ENCODE data around the gene KIAA0586.
"Not testable (repeated sequence)": the region's sequence is repeated elsewhere in the genome, so short reads cannot be mapped to it uniquely, and the experiment has no call there.

Gene KIAA0586

DNA sequence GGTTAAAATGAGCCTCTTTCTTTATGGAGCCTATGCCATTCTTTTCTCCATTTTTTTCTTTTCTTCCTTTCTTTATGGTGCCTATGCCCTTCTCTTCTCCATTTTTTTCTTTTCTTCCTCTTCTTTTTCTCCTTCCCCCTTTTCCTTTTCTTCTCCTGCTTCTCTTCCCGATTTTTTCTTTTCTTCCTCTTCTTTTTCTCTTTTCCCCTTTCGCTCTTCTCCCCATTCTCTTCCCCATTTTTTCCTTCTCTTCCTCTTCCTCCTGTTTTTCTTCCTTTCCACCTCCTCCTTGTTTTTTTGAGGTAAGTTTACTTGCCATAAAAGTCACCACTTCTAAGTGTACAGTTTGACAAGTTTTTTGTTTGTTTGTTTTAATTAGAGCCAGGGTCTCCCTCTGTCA lies 50.1 kb downstream of the KIAA0586 start:
- TF ChIP-seq, protein P1, sequence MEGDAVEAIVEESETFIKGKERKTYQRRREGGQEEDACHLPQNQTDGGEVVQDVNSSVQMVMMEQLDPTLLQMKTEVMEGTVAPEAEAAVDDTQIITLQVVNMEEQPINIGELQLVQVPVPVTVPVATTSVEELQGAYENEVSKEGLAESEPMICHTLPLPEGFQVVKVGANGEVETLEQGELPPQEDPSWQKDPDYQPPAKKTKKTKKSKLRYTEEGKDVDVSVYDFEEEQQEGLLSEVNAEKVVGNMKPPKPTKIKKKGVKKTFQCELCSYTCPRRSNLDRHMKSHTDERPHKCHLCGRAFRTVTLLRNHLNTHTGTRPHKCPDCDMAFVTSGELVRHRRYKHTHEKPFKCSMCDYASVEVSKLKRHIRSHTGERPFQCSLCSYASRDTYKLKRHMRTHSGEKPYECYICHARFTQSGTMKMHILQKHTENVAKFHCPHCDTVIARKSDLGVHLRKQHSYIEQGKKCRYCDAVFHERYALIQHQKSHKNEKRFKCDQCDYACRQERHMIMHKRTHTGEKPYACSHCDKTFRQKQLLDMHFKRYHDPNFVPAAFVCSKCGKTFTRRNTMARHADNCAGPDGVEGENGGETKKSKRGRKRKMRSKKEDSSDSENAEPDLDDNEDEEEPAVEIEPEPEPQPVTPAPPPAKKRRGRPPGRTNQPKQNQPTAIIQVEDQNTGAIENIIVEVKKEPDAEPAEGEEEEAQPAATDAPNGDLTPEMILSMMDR (IDR thresholded peaks at IDR 0.05; ENCODE audit: control insufficient read depth, insufficient read depth, low read depth, low read length, missing control alignments), result no peak

DNA sequence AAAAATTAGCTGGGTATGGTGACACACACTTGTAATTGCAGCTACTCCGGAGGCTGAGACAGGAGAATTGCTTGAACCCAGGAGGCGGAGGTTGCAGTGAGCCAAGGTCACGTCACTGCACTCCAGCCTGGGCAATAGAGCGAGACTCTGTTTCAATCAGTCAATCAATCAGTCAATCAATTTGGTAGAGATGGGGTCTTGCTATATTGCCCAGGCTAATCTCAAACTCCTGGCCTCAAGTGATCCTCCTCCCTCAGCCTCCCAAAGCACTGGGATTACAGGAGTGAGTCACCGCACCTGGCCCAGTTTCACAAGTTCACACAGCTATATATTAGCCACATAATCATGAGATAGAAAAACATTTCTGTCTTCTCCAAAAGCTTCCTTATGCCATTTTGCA lies 50.8 kb downstream of the KIAA0586 start:
- H3K4me3 ChIP-seq (ENCODE audit: control insufficient read depth, low read depth, low read length); DNase-seq (ENCODE audit: low read depth): not testable (repeated sequence)

More for the DNA sequence above, 50.1 kb downstream of the KIAA0586 start:
- no peak for DNase-seq (ENCODE audit: low read depth)
- no peak overlapping the region for H3K4me3 ChIP-seq (ENCODE audit: control insufficient read depth, low read depth, low read length)

DNA sequence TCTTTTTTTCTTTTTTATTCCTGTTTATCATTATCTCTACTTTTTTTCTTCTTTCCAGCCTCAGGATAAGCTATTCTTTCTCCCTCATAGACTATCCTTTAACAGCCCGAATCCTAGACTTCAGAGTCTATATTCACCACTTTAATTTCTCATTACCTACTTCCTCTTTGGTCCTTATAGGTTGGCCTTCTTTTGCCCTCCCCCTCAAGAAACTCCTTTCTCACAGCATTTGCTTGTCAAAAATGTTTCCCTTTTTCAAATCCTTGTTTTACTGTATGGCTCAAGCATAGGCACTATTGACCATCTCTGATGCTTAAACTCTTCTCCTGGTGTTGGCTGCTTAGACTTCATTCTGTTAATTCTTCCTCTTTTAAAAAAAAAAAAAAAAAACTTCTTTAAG lies 52.5 kb downstream of the KIAA0586 start:
- DNase-seq (ENCODE audit: low read depth), result no peak

DNA sequence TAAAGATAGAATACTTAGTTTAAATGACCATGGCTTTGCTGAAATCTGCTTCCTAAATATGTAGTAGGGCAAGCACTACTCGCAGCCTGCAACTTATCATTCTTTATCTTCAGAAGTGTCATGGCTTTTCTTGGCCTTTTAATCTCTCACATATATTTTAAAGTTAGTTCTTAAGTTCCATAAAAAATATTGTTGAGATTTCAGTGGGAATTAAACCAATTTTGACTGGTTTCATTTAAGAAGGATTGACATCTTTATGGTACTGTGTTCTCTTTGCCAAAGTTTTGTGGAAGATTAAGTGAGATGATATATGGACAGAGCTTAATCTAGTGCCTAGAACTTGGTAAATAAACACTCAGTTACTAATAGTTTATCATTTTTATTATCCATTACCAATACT lies 56.7 kb downstream of the KIAA0586 start:
- no peak for DNase-seq (ENCODE audit: low read depth)
- H3K4me3 ChIP-seq (ENCODE audit: control insufficient read depth, low read depth, low read length), result no peak overlapping the region
- TF ChIP-seq, protein P1 (IDR thresholded peaks at IDR 0.05; ENCODE audit: control insufficient read depth, insufficient read depth, low read depth, low read length, missing control alignments), result no peak

More for the DNA sequence above, 52.5 kb downstream of the KIAA0586 start:
- TF ChIP-seq, protein P1 (IDR thresholded peaks at IDR 0.05; ENCODE audit: control insufficient read depth, insufficient read depth, low read depth, low read length, missing control alignments), result no peak
- H3K4me3 ChIP-seq (ENCODE audit: control insufficient read depth, low read depth, low read length), result no peak overlapping the region

DNA sequence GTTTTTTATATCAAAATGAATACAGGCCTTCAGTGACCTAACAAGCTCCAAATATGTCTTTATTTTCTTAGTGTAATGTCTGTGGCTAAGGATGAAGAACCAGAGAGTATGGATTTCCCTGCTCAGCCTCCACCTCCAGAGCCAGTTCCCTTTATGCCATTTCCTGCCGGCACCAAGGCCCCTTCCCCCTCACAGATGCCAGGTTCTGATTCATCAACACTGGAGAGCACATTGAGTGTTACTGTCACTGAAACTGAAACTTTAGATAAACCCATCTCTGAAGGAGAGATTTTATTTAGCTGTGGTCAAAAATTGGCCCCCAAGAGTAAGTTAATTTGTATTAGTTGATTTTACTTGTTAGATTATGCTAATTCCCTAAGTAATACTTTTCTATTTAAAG lies 61.0 kb downstream of the KIAA0586 start:
- no peak overlapping the region for H3K4me3 ChIP-seq (ENCODE audit: control insufficient read depth, low read depth, low read length)
- TF ChIP-seq, protein P1 (IDR thresholded peaks at IDR 0.05; ENCODE audit: control insufficient read depth, insufficient read depth, low read depth, low read length, missing control alignments), result no peak
- DNase-seq (ENCODE audit: low read depth), result no peak

DNA sequence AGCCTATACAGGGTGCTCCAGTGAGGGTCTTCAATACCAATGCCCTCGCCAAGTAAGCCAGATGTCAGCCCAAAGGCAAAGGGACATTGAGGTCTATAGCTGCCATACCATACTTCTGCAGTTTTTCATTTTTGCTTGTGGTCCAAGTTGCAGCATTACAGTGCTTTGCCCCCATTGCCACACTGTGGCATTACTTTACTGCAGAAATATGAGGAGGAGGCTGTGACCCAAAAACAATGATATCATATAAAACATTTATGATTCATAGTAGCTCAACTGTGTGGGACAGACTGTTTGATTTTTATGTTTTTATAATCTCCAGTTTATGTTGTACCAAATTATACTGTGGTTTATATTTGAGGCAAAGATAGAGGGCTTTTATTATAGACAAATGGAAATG lies 64.1 kb downstream of the KIAA0586 start:
- DNase-seq (ENCODE audit: low read depth), result peak; percentile 1
- TF ChIP-seq, protein P1 (IDR thresholded peaks at IDR 0.05; ENCODE audit: control insufficient read depth, insufficient read depth, low read depth, low read length, missing control alignments), result no peak
- H3K4me3 ChIP-seq (ENCODE audit: control insufficient read depth, low read depth, low read length), result no peak overlapping the region

DNA sequence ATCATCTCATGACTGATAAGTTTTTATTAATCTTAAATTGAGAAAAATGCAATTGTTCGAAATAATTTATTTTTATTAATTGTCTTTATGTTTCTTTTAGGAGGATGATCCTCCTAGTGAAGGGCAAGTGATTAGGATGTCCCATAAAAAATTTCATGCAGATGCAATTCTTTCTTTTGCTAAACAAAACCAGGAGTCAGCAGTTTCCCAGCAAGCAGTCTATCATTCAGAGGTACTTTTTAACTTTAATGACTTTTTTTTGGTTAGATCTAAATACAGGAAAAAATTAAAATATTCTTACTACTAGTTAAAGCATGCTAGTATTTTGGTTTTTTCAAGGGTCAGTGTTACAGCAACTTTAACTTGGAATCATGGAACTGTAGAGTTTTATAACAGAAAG lies 64.5 kb downstream of the KIAA0586 start:
- TF ChIP-seq, protein P1 (IDR thresholded peaks at IDR 0.05; ENCODE audit: control insufficient read depth, insufficient read depth, low read depth, low read length, missing control alignments), result no peak
- no peak for DNase-seq (ENCODE audit: low read depth)
- H3K4me3 ChIP-seq (ENCODE audit: control insufficient read depth, low read depth, low read length), result no peak overlapping the region
